H1 (cell line): ENCODE results near the gene SV2A. TPM values are rescaled to one million over a fixed set of nuclear protein-coding genes. Genes with fewer than 3 reads are reported as not detected.

ENCODE experiments used
- BRCA1 ChIP-seq: IDR thresholded peaks from 2 replicates; pipeline ENCODE4 v1.6.1; 2012; ENCODE audit warnings: low read depth, low read length, improper control_type of control experiment
- CREB1 ChIP-seq: IDR thresholded peaks from 2 replicates; pipeline ENCODE4 v1.6.1; 2012; ENCODE audit warnings: inconsistent platforms
- EP300 ChIP-seq, 2 experiments: IDR thresholded peaks; 1 replicate in 1 of 2; 2 replicates in 1 of 2; pipeline ENCODE4 v1.6.1; 2011 to 2012; ENCODE audit warnings: low read depth in 2 of 2, low read length in 2 of 2, mild to moderate bottlenecking in 2 of 2, borderline replicate concordance in 1 of 2, inconsistent platforms in 1 of 2, moderate library complexity in 1 of 2
- NRF1 ChIP-seq: IDR thresholded peaks from 2 replicates; pipeline ENCODE4 v1.6.1; 2011; ENCODE audit warnings: mild to moderate bottlenecking, low read depth, low read length, improper control_type of control experiment
- POU5F1 ChIP-seq: IDR thresholded peaks from 2 replicates; pipeline ENCODE4 v1.6.1; 2011; ENCODE audit warnings: low read depth, mild to moderate bottlenecking, low read length, moderate library complexity
- SIX5 ChIP-seq: IDR thresholded peaks from 2 replicates; pipeline ENCODE4 v1.6.1; 2011; ENCODE audit warnings: mild to moderate bottlenecking, low read depth, low read length
- TEAD4 ChIP-seq: IDR thresholded peaks from 2 replicates; pipeline ENCODE4 v1.6.1; 2012; ENCODE audit warnings: low read depth, low read length, inconsistent platforms, mixed read lengths
- polyA plus RNA-seq, 7 experiments: library from polyadenylated mRNA; depleted of rRNA in 3 of 7; stranded (reverse) in 5 of 7; unstranded in 2 of 7; fragments of >200 nt in 5 of 7; fragments of 200-250 nt in 2 of 7; gene quantifications; 1 replicate in 5 of 7; 2 replicates in 1 of 7; 4 replicates in 1 of 7; pipeline versions ENCODE4 v1.2.1 to v1.2.3, GENCODE V29; 2011 to 2013; ENCODE audit warnings: missing spikeins in 2 of 7, mixed read lengths in 2 of 7
- total RNA-seq: library from RNA; stranded (reverse); fragmentation: NEBNext Ultra II Directional; extraction: Animal tissue kit (Norgen Biotek cat#: 25700); gene quantifications from 2 replicates; pipeline ENCODE4 v1.2.1, GENCODE V29; 2021

Gene SV2A
- total and polyA plus RNA-seq, 2 of the 8 experiments (the other 6 are each of a cell fraction or from before 2014, with no cell fraction given): 41.8 to 51.8 TPM

DNA sequence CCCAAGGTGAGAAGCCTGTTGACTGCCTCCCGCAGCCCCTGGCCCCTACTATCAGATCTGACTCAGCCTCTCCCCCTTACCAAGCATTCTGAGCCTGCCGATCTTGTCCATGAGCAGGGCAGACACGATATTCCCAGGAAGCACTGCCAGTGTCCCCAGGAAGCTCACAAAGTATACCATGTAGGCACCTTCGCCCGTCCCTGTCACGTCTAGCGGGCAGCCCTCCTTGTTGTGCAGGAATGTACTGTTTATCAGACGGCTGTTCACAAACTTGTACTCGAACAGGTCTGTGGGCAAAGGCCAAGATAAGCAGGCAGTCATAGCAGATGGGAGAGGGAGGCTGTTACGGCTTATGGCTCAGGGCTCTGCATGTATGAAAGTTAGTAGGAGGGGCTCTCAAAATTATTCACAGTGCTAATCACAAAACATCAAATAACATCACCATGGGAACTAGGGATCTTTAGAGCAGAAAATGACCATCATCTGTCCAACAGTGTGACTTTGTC, 11.0 kb downstream of the SV2A start (continued):
- no peak for TF ChIP-seq SIX5
- TF ChIP-seq EP300 (IDR thresholded peaks at IDR 0.05; ENCODE audit: borderline replicate concordance in 1 of 2, low read depth in 2 of 2, low read length in 2 of 2): no peak
- TF ChIP-seq BRCA1: no peak
- no peak for TF ChIP-seq NRF1
- TF ChIP-seq CREB1: no peak
- no peak for TF ChIP-seq TEAD4
- no peak for TF ChIP-seq POU5F1
